GM12801 (cell line): Measurements from ENCODE around the gene JAKMIP1.

Experiments
- TF ChIP-seq, protein P1 (sequence below): IDR thresholded peaks from one replicate; pipeline ENCODE4 v1.5.1; 2011; ENCODE audit warnings: control low read depth; ENCODE audit not compliant: insufficient read length; ENCODE audit errors: extremely low read depth

JAKMIP1 gene

DNA sequence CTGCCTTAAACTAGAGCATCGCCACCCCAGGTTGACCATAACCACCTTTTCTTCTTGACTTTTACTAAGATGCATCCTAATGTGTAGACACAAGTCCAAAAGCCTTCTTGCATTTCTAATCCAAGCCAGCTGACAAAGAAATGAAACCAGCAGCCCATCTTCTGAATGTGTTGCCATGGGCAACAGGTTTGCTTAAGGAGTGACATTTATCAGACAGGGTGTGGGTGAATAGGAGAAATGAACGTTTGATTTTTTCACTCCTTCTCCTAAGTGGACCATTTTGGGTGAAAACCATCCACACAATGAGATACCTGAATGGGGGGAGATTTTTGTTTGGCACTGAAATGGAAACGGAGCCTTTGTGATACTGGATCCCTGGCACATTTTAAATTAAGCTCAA lies 109.4 kb downstream of the JAKMIP1 start:
- TF ChIP-seq, protein P1, sequence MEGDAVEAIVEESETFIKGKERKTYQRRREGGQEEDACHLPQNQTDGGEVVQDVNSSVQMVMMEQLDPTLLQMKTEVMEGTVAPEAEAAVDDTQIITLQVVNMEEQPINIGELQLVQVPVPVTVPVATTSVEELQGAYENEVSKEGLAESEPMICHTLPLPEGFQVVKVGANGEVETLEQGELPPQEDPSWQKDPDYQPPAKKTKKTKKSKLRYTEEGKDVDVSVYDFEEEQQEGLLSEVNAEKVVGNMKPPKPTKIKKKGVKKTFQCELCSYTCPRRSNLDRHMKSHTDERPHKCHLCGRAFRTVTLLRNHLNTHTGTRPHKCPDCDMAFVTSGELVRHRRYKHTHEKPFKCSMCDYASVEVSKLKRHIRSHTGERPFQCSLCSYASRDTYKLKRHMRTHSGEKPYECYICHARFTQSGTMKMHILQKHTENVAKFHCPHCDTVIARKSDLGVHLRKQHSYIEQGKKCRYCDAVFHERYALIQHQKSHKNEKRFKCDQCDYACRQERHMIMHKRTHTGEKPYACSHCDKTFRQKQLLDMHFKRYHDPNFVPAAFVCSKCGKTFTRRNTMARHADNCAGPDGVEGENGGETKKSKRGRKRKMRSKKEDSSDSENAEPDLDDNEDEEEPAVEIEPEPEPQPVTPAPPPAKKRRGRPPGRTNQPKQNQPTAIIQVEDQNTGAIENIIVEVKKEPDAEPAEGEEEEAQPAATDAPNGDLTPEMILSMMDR: no peak

GRCh38 chr4:6088950-6089349 lies 111.4 kb downstream of the JAKMIP1 start:
- TF ChIP-seq, protein P1: no peak

GRCh38 chr4:6087669-6088341 lies 112.5 kb downstream of the JAKMIP1 start:
- TF ChIP-seq, protein P1: no peak

DNA sequence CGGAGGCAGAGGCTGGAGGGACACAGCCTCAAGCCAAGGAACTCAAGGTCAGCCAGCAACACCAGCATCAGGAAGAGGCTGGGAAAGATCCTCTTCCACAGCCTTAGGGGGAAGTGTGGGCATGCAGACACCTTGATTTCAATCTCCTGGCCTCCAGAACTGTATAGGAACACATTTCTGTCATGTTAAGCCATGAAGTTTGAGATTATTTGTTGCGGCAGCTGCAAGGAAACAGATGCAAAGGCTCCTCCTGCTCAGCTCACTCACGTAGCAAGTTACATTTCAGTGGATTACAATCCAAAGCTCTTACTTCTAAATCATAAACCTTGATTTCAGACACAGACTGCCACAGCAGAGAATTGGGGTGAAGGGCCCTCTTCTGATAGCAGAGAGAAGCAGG lies 113.5 kb downstream of the JAKMIP1 start:
- TF ChIP-seq, protein P1: no peak

DNA sequence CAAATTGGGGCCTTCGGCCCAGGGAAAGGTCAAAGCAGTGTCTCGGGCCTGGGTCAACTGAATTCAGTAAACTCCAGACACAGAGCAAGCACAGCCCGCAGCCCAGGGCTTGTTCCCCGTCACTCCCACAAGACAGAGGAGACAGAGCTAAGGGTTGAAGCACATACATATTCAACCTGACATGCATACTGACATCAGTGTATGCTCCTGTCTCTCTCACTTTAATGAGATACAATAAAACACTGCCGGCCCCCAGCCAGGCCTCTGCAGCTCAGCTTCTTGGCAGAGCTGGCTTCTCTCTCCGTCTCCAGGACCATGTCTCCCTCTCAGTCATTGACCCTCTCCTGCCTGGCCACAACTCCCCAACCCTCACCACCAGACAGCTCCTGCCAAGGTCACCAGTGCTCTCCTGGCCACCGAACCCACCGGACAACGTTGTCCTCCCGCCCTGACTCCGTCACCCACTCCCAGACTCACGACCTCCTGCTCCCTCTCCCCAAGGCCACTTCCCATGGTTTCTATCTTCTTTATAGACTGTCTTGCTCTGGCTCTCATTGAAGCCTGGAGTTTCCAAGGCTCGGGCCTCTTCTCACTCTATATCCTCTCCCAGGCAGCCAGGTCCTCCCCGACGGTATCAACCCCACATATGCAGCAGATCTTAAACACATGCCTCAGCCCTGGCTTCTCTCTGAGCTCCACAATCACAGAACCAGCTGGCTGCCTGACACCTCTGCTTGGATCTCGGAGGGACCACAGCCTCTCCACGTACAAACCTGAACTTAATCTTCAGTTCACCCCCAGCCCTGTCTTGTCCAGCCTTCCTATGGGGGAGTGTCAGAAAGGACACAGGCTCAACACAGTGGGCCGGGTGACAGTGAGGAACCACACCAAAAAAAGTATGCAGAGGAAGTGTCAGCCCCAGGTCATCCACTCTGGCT lies 114.4 kb downstream of the JAKMIP1 start:
- TF ChIP-seq, protein P1: no peak

GRCh38 chr4:6085028-6085690 lies 115.2 kb downstream of the JAKMIP1 start:
- TF ChIP-seq, protein P1: no peak

DNA sequence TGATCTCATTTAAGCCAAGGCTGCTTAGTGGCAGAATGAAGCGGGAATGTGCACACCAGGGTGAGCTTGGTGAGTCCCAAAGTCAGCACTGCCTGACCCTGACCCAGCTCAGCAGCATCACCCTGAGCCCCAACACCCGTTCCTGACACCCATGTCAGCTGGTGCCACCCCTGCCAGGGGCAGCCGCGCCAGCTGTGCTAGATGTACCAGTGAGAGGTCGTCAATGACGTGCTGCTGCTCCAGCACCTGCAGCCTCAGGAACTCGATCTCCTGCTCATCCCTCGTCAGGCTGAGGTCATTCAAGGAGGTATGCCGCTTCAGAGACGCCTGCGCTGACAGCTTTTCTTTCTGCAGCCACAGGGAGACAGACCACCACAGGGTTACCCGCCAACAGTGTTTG lies 120.4 kb downstream of the JAKMIP1 start:
- TF ChIP-seq, protein P1: no peak
